Neutrophil (primary cell): Measurements from ENCODE around the gene TASOR2.

Source experiments
- H3K27ac ChIP-seq: fragments of 200-600 bp; sonication (generic); 2 replicates; pipeline ENCODE4 v1.5.1; 2016; ENCODE audit warnings: mild to moderate bottlenecking, moderate library complexity
- H3K27me3 ChIP-seq: fragments of 200-600 bp; sonication (generic); 2 replicates; pipeline ENCODE4 v1.6.0; 2016; ENCODE audit warnings: mild to moderate bottlenecking
- H3K36me3 ChIP-seq: fragments of 200-600 bp; sonication (generic); 2 replicates; pipeline ENCODE4 v1.5.1; 2017
- H3K4me1 ChIP-seq, 2 experiments: fragments of 200-600 bp in 1 of 2; sonication (generic) in 1 of 2; 1 replicate in 1 of 2; 2 replicates in 1 of 2; pipeline versions ENCODE4 v1.5.1 to v1.6.1; 2013 to 2016; ENCODE audit warnings: low read depth in 1 of 2, low read length in 1 of 2, mild to moderate bottlenecking in 1 of 2, moderate library complexity in 1 of 2; ENCODE audit not compliant: control insufficient read depth in 1 of 2, insufficient read depth in 1 of 2
- H3K4me3 ChIP-seq, 2 experiments: fragments of 200-600 bp in 1 of 2; sonication (generic) in 1 of 2; 1 replicate in 1 of 2; 2 replicates in 1 of 2; pipeline ENCODE4 v1.5.1; 2013 to 2016; ENCODE audit warnings: low read depth in 1 of 2, low read length in 1 of 2, mild to moderate bottlenecking in 1 of 2, moderate library complexity in 1 of 2
- H3K9me3 ChIP-seq: fragments of 200-600 bp; sonication (generic); 2 replicates; pipeline ENCODE4 v1.5.1; 2016
- TF ChIP-seq, protein P1 (sequence below): fragments of 200-600 bp; sonication (generic); IDR thresholded peaks from 2 replicates; pipeline ENCODE4 v1.5.1; 2016; ENCODE audit warnings: antibody characterized with exemption

Gene TASOR2

DNA sequence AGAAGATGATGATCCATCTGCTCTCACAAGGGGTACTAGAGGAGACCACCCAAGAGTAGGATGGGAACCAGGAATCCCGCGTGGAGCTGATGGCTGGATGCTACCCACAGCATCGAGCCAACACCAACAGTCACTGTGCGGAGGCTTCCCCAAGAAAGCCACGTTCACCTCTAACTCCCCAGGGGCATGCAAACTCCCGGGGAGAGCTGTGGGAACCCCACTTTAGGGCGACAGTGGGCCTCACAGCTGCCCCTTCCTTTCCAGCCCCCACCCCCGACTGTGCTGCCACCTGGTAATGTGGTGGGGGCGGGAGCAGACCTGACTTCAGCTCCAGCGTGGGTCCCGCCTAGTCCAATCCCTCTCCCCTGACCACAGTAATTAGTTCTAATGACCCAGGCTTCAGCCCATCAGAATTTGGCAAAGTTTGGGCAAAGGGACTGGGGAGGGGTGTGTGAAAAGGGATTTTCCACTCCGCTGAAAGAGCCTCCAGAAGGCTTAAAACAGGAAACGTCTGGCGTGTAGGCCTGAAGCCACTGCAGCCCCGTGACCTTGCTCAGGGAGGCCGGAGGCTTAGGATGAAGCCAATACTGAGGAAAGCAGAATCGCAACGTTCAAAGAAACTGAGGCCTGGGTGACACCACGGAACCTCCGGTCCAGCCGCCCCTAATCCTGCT, 38.6 kb upstream of the TASOR2 start:
- peaks cover 55% of the 10 kb centered on the region for H3K36me3 ChIP-seq
- no peak overlapping the region for H3K4me3 ChIP-seq
- TF ChIP-seq, protein P1, sequence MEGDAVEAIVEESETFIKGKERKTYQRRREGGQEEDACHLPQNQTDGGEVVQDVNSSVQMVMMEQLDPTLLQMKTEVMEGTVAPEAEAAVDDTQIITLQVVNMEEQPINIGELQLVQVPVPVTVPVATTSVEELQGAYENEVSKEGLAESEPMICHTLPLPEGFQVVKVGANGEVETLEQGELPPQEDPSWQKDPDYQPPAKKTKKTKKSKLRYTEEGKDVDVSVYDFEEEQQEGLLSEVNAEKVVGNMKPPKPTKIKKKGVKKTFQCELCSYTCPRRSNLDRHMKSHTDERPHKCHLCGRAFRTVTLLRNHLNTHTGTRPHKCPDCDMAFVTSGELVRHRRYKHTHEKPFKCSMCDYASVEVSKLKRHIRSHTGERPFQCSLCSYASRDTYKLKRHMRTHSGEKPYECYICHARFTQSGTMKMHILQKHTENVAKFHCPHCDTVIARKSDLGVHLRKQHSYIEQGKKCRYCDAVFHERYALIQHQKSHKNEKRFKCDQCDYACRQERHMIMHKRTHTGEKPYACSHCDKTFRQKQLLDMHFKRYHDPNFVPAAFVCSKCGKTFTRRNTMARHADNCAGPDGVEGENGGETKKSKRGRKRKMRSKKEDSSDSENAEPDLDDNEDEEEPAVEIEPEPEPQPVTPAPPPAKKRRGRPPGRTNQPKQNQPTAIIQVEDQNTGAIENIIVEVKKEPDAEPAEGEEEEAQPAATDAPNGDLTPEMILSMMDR, result no peak
- no peaks in the 10 kb centered on the region for H3K27me3 ChIP-seq
- H3K9me3 ChIP-seq, result no peaks in the 10 kb centered on the region
- H3K4me1 ChIP-seq, result no peaks in the 10 kb centered on the region
- H3K27ac ChIP-seq, result no peak overlapping the region

DNA sequence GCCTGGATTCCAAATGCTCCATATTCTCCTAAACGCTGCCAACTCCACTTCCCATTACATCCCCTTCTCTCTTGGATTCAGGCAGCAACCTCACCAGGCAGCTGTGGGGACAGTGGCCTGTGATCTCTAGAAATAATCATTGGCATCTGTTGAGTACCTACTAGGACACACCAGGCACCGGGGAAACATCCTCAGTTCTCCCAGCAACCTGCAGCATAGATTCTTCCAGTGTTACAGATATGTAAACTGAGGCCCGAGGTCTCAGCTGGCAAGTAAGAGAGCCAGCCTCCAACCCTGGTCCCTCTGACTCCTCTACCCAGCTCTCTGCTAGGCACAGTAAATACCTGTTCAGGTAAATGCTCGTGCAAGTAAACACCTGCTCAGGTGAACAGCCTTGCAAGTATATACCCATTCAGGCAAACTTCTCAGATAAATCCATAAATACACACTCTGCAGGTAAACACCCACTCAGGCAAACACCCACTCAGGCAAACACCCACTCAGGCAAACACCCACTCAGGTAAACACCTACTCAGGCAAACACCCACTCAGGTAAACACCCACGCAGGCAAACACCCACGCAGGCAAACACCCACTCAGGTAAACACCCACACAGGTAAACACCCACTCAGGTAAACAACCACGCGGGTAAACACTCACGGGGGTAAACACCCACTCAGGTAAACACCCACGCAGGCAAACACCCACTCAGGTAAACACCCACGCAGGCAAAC, 37.0 kb upstream of the TASOR2 start:
- TF ChIP-seq, protein P1, result no peak
- Histone ChIP-seq H3K27me3 (no peaks in the 10 kb centered on the region), H3K4me1 (no peaks in the 10 kb centered on the region), H3K27ac (no peak overlapping the region), H3K36me3 (peaks cover 51% of the 10 kb centered on the region), H3K9me3 (no peaks in the 10 kb centered on the region), H3K4me3 (no peak overlapping the region)

DNA sequence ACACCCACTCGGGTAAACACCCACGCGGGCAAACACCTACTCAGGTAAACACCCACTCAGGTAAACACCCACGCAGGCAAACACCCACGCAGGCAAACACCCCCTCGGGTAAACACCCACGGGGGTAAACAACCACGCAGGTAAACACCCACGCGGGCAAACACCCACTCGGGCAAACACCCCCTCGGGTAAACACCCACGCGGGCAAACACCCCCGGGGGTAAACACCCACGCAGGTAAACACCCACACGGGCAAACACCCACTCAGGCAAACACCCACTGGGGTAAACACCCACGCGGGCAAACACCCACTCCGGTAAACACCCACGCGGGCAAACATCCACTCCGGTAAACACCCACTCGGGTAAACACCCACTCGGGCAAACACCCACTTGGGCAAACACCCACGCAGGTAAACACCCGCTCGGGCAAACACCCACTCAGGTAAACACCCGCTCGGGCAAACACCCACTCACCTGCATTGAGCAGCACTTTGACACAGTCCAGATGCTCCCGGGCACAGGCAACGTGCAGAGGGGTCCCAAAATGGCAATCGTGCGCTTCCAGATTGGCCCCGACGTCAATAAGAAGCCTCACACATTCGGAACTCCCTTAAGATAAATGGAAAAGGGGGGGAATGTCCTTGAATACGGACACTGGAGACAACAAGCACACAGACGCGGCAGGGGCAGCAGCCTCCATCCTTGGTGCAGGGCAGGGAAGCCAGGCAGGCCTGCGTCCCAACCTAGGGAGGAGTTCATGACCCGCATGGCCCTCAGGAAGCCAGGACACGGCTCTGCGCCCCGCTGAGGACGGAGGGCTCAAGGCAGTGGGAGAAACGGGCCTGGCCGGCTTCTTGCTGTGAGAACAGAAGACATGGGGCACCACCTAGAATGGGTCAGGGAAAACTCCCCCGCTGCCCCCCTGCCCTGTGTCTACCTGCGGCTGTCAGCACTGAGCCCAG, 35.9 kb upstream of the TASOR2 start:
- no peaks in the 10 kb centered on the region for H3K4me1 ChIP-seq
- H3K36me3 ChIP-seq, result peaks cover 48% of the 10 kb centered on the region
- TF ChIP-seq, protein P1, result no peak
- no peaks in the 10 kb centered on the region for H3K27me3 ChIP-seq
- no peak overlapping the region for H3K4me3 ChIP-seq
- H3K9me3 ChIP-seq, result no peaks in the 10 kb centered on the region
- no peak overlapping the region for H3K27ac ChIP-seq

DNA sequence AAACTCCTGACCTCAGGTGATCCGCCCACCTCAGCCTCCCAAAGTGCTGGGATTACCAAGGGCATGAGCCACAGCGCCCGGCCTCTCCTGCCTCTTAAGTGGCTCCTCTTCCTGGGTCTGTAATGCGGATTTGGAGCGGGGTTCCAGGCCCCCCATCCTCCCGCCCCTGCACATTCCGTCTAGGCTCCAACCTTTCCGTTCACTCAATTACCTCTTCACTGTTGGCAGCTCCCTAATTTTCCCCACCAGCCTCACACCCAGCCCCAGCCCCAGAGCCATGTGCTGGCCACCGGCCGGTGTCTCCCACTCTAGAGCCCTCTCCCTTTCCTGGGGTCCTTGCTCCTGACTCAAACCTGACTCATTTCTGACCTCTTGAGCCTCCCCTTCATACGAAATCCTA, 34.9 kb upstream of the TASOR2 start:
- H3K27me3 ChIP-seq, result no peaks in the 10 kb centered on the region
- no peak overlapping the region for H3K27ac ChIP-seq
- H3K4me1 ChIP-seq, result no peaks in the 10 kb centered on the region
- TF ChIP-seq, protein P1, result no peak
- H3K9me3 ChIP-seq, result no peaks in the 10 kb centered on the region
- peaks cover 39% of the 10 kb centered on the region for H3K36me3 ChIP-seq
- H3K4me3 ChIP-seq, result no peak overlapping the region

DNA sequence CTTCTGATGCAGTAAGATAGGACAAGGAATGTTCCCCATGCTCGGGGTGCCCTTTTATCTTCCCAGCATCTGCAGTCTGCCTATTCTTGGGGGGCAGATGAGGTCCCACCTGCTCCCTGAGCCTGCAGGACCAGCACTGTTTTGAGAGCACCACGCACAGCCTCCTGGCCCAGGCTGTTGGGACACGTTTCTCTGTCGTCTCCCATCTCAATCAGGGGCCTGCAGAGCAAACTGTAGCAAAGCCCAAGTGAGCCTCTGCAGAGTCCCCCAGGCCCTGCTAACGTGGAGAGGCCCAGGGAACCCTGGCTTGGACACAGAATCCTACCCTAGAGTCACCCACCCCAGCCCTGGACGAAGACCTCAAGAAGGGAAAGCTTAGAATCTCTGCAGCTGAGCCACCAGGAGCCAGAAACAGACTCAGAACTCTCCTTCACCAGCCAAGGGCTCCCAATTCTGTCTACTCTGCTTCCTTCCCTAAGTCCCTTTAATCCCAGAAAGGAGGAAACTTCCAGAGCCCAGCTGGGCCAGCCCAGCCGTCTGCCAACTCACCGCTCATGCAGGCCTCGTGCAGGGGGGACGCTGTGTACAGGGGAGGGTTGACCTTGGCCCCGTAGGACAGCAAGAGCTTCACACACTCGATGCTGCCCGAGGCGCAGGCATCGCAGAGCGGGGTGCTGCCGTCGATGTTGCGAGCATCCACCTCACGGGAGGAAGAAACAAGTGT, 33.8 kb upstream of the TASOR2 start:
- Histone ChIP-seq H3K4me3 (no peak overlapping the region), H3K27ac (no peak overlapping the region), H3K27me3 (no peaks in the 10 kb centered on the region), H3K9me3 (no peaks in the 10 kb centered on the region), H3K36me3 (peaks cover 38% of the 10 kb centered on the region), H3K4me1 (no peaks in the 10 kb centered on the region)
- TF ChIP-seq, protein P1, result no peak
